GM12878 (cell line): ENCODE data around the gene ZNF366. TPM values are rescaled to one million over a fixed set of nuclear protein-coding genes. Genes with fewer than 3 reads are reported as not detected.

ENCODE experiments used
- ATAC-seq: fragments of 200-7000 bp; cut with Tn5 transposase; 3 replicates; pipeline ENCODE4 v1.9.1; 2020; ENCODE audit warnings: mild to moderate bottlenecking, moderate library complexity
- BruUV-seq: library from RNA; stranded (reverse); fragments of 400-500 nt; replicated peaks from 2 replicates; lab custom pipeline; 2021; lab: Mats Ljungman, UMichigan
- CTCF ChIA-PET: fragments of 300-600 bp; sonication (Branson Sonifier 250); formaldehyde crosslinking; extraction: SDS; loops from one replicate; lab custom pipeline; 2021; ENCODE audit warnings: inconsistent platforms; lab: Yijun Ruan, JAX
- POLR2A ChIA-PET: fragments of 350-600 bp; formaldehyde crosslinking; extraction: SDS; loops from one replicate; lab custom pipeline; 2021; ENCODE audit warnings: inconsistent platforms; lab: Charles Lee
- RAD21 ChIA-PET: fragments of 300-600 bp; sonication (Branson Sonifier 250); formaldehyde crosslinking; loops from one replicate; lab custom pipeline; 2023; ENCODE audit warnings: antibody characterized with exemption; ENCODE audit not compliant: unreplicated experiment; lab: Charles Lee
- SMC1A ChIA-PET: fragments of 300-600 bp; sonication (Branson Sonifier 250); formaldehyde crosslinking; loops from one replicate; lab custom pipeline; 2023; ENCODE audit not compliant: unreplicated experiment, uncharacterized antibody; lab: Charles Lee
- DNase-seq: peaks from one replicate; pipeline ENCODE4 v3.0.0-alpha.2; 2011; ENCODE audit warnings: low read depth, low spot score
- FAIRE-seq: peaks from 3 replicates; lab custom pipeline; 2011; peaks lifted over from hg19 to GRCh38; lab: Jason Lieb, UNC
- H2AFZ ChIP-seq: 2 replicates; pipeline ENCODE4 v1.6.0; 2011; ENCODE audit warnings: low read depth, low read length, control low read depth; ENCODE audit not compliant: control insufficient read depth
- H3K27ac ChIP-seq: 2 replicates; pipeline ENCODE4 v1.5.1; 2011; ENCODE audit warnings: control low read depth; ENCODE audit not compliant: control insufficient read depth, insufficient read depth
- H3K27me3 ChIP-seq, 2 experiments: replicated peaks in 1 of 2; 2 replicates each; pipeline versions ENCODE4 v1.6.0 to v1.6.1; 2011; ENCODE audit warnings: low read length in 1 of 2; ENCODE audit not compliant: control insufficient read depth in 2 of 2, insufficient read depth in 2 of 2
- H3K36me3 ChIP-seq, 2 experiments: 2 replicates each; pipeline ENCODE4 v1.5.1; 2011; ENCODE audit warnings: low read length in 1 of 2; ENCODE audit not compliant: control insufficient read depth in 2 of 2, insufficient read depth in 2 of 2
- H3K4me1 ChIP-seq: 2 replicates; pipeline ENCODE4 v1.6.1; 2011; ENCODE audit warnings: mild to moderate bottlenecking, low read length, moderate library complexity, mixed read lengths; ENCODE audit not compliant: control insufficient read depth, insufficient read depth
- H3K4me2 ChIP-seq: 2 replicates; pipeline ENCODE4 v1.6.0; 2011; ENCODE audit warnings: control low read depth; ENCODE audit not compliant: control insufficient read depth, insufficient read depth
- H3K4me3 ChIP-seq: fragments of 200-600 bp; sonication (generic); 2 replicates; pipeline ENCODE4 v1.5.1; 2016
- H3K79me2 ChIP-seq: 2 replicates; pipeline ENCODE4 v1.6.0; 2011; ENCODE audit warnings: low read length; ENCODE audit not compliant: control insufficient read depth, insufficient read depth
- H3K9ac ChIP-seq: 2 replicates; pipeline ENCODE4 v1.8.0; 2011; ENCODE audit warnings: low read length, control low read depth, mixed read lengths; ENCODE audit not compliant: control insufficient read depth, insufficient read depth
- H3K9me3 ChIP-seq: replicated peaks from 3 replicates; pipeline ENCODE4 v1.5.1; 2011; ENCODE audit warnings: mild to moderate bottlenecking, low read length; ENCODE audit not compliant: control insufficient read depth, insufficient read depth
- H4K20me1 ChIP-seq: 2 replicates; pipeline ENCODE4 v1.6.0; 2011; ENCODE audit not compliant: control insufficient read depth, insufficient read depth
- ATF7 ChIP-seq: fragments of 450-650 bp; IDR thresholded peaks from 2 replicates; pipeline ENCODE4 v1.6.1; 2016; ENCODE audit warnings: low read depth, mild to moderate bottlenecking
- CEBPZ ChIP-seq: fragments of 150-350 bp; IDR thresholded peaks from 2 replicates; pipeline ENCODE4 v1.6.1; 2016; ENCODE audit warnings: low read depth, low read length
- EED ChIP-seq: sonication (generic); IDR thresholded peaks from 2 replicates; pipeline ENCODE4 v1.6.1; 2016; ENCODE audit warnings: antibody characterized with exemption, low read depth
- EZH2 ChIP-seq: IDR thresholded peaks from 2 replicates; pipeline ENCODE4 v1.6.1; 2012; ENCODE audit warnings: low read depth, mild to moderate bottlenecking, control low read depth, inconsistent platforms, low read length, borderline replicate concordance; ENCODE audit not compliant: control insufficient read depth
- JUNB ChIP-seq: IDR thresholded peaks from 2 replicates; pipeline ENCODE4 v1.6.1; 2016; ENCODE audit warnings: antibody characterized with exemption, mild to moderate bottlenecking
- JUND ChIP-seq: IDR thresholded peaks from 2 replicates; pipeline ENCODE4 v1.6.1; 2012; ENCODE audit warnings: low read depth, mild to moderate bottlenecking, low read length, improper control_type of control experiment, moderate library complexity
- PAX5 ChIP-seq: IDR thresholded peaks from 2 replicates; pipeline ENCODE4 v1.6.1; 2011; ENCODE audit warnings: low read depth, low read length, borderline replicate concordance
- POLR2A ChIP-seq: IDR thresholded peaks from 2 replicates; pipeline ENCODE4 v1.6.1; 2011; ENCODE audit warnings: low read depth, mild to moderate bottlenecking, low read length
- SPI1 ChIP-seq: IDR thresholded peaks from 2 replicates; pipeline ENCODE4 v1.6.1; 2011; ENCODE audit warnings: low read depth, mild to moderate bottlenecking, low read length, moderate library complexity, borderline replicate concordance; ENCODE audit not compliant: insufficient read depth
- SREBF1 ChIP-seq: IDR thresholded peaks from 2 replicates; pipeline ENCODE4 v1.6.1; 2012; ENCODE audit warnings: mild to moderate bottlenecking, low read length
- SRF ChIP-seq, 2 experiments: IDR thresholded peaks; 2 replicates each; pipeline ENCODE4 v1.6.1; 2011; ENCODE audit warnings: low read depth in 2 of 2, low read length in 2 of 2, mild to moderate bottlenecking in 1 of 2, moderate library complexity in 1 of 2
- TBL1XR1 ChIP-seq: IDR thresholded peaks from 2 replicates; pipeline ENCODE4 v1.6.1; 2012; ENCODE audit warnings: low read depth, low read length, improper control_type of control experiment
- USF1 ChIP-seq: IDR thresholded peaks from 2 replicates; pipeline ENCODE4 v1.6.1; 2011; ENCODE audit warnings: borderline replicate concordance, low read depth, mild to moderate bottlenecking, moderate library complexity, mixed read lengths, low read length; ENCODE audit not compliant: insufficient read depth; ENCODE audit errors: extremely low read length
- WRNIP1 ChIP-seq: IDR thresholded peaks from 2 replicates; pipeline ENCODE4 v1.6.1; 2011; ENCODE audit warnings: low read depth, low read length, improper control_type of control experiment, borderline replicate concordance
- ZBTB40 ChIP-seq: fragments of 450-650 bp; IDR thresholded peaks from 2 replicates; pipeline ENCODE4 v1.6.1; 2016; ENCODE audit warnings: mild to moderate bottlenecking, moderate library complexity, borderline replicate concordance
- WGBS: methylation state at CpG from one replicate; pipeline ENCODE4 v1.1.6; 2016; ENCODE audit warnings: low lambda C conversion rate; ENCODE audit not compliant: insufficient replicate concordance, insufficient coverage; ENCODE audit errors: missing lambda C conversion rate; 5-methylcytosine and 5-hydroxymethylcytosine counted together
- in situ Hi-C: fragments of 300-500 bp; cut with MboI; formaldehyde crosslinking; loops from 9 replicates; pipeline ENCODE4 v1.14.3; 2018; ENCODE audit warnings: mixed read lengths
- intact Hi-C: fragments of 100-400 bp; cut with micrococcal nuclease; formaldehyde crosslinking; loops from one replicate; pipeline ENCODE4 v1.14.2; 2022; ENCODE audit not compliant: unreplicated experiment
- polyA plus RNA-seq, 11 experiments: library from polyadenylated mRNA; depleted of rRNA in 4 of 11; unstranded in 6 of 11; stranded (reverse) in 5 of 11; fragments of >200 nt; fragmentation: Nextera tagmentation in 4 of 11; fragmentation: Illumina TruSeq in 1 of 11; extraction: Ambion mirVana in 4 of 11; extraction: Trizol in 1 of 11; gene quantifications; 1 replicate in 1 of 11; 2 replicates in 10 of 11; pipeline versions ENCODE4 v1.2.1 to v1.2.3, GENCODE V29; 2011 to 2016; ENCODE audit warnings: inconsistent platforms in 2 of 11, missing spikeins in 2 of 11, low read depth in 1 of 11
- total RNA-seq, 4 experiments: library from RNA; depleted of rRNA in 3 of 4; stranded (reverse); fragments of >200 nt in 3 of 4; fragmentation: Illumina TruSeq in 1 of 4; extraction: Trizol in 1 of 4; gene quantifications; 2 replicates each; pipeline versions ENCODE4 v1.2.1 to v1.2.3, GENCODE V29; 2013 to 2021

The ZNF366 gene
- total and polyA plus RNA-seq, 10 of the 15 experiments (the other 5 are each of a cell fraction or from before 2014, with no cell fraction given): 0.01 to 0.18 (median 0.04) TPM; not detected in 6

GRCh38 chr5:72554897-72555296, 47.7 kb upstream of the ZNF366 start (continued):
- no peak for TF ChIP-seq JUND
- no peak for TF ChIP-seq TBL1XR1
- no peak for TF ChIP-seq ATF7
- TF ChIP-seq USF1: no peak
- TF ChIP-seq ZBTB40: no peak
- TF ChIP-seq SRF (IDR thresholded peaks at IDR 0.05; ENCODE audit: low read depth in 2 of 2, low read length in 2 of 2): no peak

- POLR2A ChIA-PET: interaction anchor here (0.6 kb wide), 1 partner anchor 458 kb away, joined by 4 read pairs; no protein-coding TSS in a partner anchor
- no TSS peak for BruUV-seq
- Histone ChIP-seq H3K27ac (no peak overlapping the region), H3K9me3 (no peaks in the 10 kb centered on the region; the same call in 2 of the 3 replicates), H3K9ac (no peak overlapping the region), H3K4me2 (no peak overlapping the region), H3K4me1 (peaks cover 2% of the 10 kb centered on the region), H3K79me2 (no peaks in the 10 kb centered on the region), H2AFZ (no peak overlapping the region), H3K36me3 (no peaks in the 10 kb centered on the region), H3K4me3 (no peak overlapping the region), H3K27me3 (no peaks in the 10 kb centered on the region; a peak in 1 of 4 replicates), H4K20me1 (no peaks in the 10 kb centered on the region)
- CTCF ChIA-PET: no interaction called here
- 70% methylated on average over 5 of the region's 5 CpGs for WGBS
- no peak for FAIRE-seq
- no peak for DNase-seq
- intact Hi-C loops (no loop called here), in situ Hi-C loops (no loop called here)
- TF ChIP-seq EED (no peak), SPI1 (no peak), WRNIP1 (no peak), EZH2 (no peak), PAX5 (no peak), CEBPZ (no peak), JUNB (no peak), SREBF1 (no peak), POLR2A (no peak)
- RAD21 ChIA-PET: no interaction called here
- SMC1A ChIA-PET: no interaction called here
- ATAC-seq: no peak
Observed at GRCh38 chr5:72552041-72552557, 44.9 kb upstream of the ZNF366 start.
